DOHH2 (cell line): Measurements from ENCODE around the gene LRRC8D.
"Not testable (repeated sequence)": the region's sequence is repeated elsewhere in the genome, so short reads cannot be mapped to it uniquely, and the experiment has no call there.

Experiments
- EZH2phosphoT487 ChIP-seq: fragments of 200-600 bp; sonication (generic); IDR thresholded peaks from 2 replicates; pipeline ENCODE4 v1.6.1; 2017; ENCODE audit warnings: borderline replicate concordance, mild to moderate bottlenecking, antibody characterized with exemption, low read length, moderate library complexity, mixed read lengths
- TF ChIP-seq, protein P1 (sequence below): fragments of 200-600 bp; sonication (generic); IDR thresholded peaks from one replicate; pipeline ENCODE4 v1.5.1; 2014; ENCODE audit warnings: antibody characterized with exemption, mild to moderate bottlenecking, low read depth, low read length; ENCODE audit not compliant: poor library complexity, severe bottlenecking

DNA sequence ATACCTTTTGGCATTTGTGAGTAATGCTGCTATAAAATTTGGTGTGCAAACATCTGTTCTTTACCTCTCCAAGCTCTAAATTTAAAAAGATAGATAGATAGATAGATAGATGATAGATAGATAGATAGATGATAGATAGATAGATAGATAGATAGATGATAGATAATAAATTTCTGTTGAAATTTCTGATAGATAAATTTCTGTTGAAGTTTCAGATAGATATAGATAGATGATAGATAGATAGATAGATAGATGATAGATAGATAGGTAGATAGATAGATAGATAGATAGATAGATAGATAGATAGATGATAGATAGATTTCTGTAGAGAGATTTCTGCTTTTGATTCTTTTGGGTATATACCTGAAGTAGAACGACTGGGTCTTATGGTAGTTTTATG lies 44.7 kb upstream of the LRRC8D start:
- TF ChIP-seq, protein P1, sequence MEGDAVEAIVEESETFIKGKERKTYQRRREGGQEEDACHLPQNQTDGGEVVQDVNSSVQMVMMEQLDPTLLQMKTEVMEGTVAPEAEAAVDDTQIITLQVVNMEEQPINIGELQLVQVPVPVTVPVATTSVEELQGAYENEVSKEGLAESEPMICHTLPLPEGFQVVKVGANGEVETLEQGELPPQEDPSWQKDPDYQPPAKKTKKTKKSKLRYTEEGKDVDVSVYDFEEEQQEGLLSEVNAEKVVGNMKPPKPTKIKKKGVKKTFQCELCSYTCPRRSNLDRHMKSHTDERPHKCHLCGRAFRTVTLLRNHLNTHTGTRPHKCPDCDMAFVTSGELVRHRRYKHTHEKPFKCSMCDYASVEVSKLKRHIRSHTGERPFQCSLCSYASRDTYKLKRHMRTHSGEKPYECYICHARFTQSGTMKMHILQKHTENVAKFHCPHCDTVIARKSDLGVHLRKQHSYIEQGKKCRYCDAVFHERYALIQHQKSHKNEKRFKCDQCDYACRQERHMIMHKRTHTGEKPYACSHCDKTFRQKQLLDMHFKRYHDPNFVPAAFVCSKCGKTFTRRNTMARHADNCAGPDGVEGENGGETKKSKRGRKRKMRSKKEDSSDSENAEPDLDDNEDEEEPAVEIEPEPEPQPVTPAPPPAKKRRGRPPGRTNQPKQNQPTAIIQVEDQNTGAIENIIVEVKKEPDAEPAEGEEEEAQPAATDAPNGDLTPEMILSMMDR, result not testable (repeated sequence)
- TF ChIP-seq EZH2phosphoT487, result not testable (repeated sequence)
